Liver (tissue), 9 donors: ENCODE measurements around the gene POLR2C. TPM values are rescaled to one million over a fixed set of nuclear protein-coding genes. Genes with fewer than 3 reads are reported as not detected.

Experiments used
- DNase-seq: peaks from one replicate; pipeline ENCODE4 v3.0.0-alpha.2; 2017; ENCODE audit warnings: low spot score
- H3K27ac ChIP-seq, 2 donors: one replicate each; pipeline ENCODE4 v1.7.0; 2013; ENCODE audit warnings: inconsistent platforms in 2 of 2, low read length in 2 of 2, control low read depth in 1 of 2, low read depth in 1 of 2, mild to moderate bottlenecking in 1 of 2
- H3K27me3 ChIP-seq, 4 donors: one replicate each; pipeline versions ENCODE4 v1.6.1 to v1.7.0; 2013; ENCODE audit warnings: low read length in 3 of 4, inconsistent platforms in 1 of 4, mild to moderate bottlenecking in 1 of 4, moderate library complexity in 1 of 4; ENCODE audit not compliant: control insufficient read depth in 4 of 4, insufficient read depth in 4 of 4
- H3K36me3 ChIP-seq, 4 donors: one replicate each; pipeline versions ENCODE4 v1.6.1 to v1.7.0; 2013; ENCODE audit warnings: low read length in 3 of 4, mild to moderate bottlenecking in 3 of 4, low read depth in 1 of 4, moderate library complexity in 1 of 4; ENCODE audit not compliant: control insufficient read depth in 4 of 4, insufficient read depth in 3 of 4
- H3K4me1 ChIP-seq, 4 donors: one replicate each; pipeline versions ENCODE4 v1.6.1 to v1.7.0; 2013; ENCODE audit warnings: low read length in 3 of 4, mild to moderate bottlenecking in 3 of 4, moderate library complexity in 1 of 4; ENCODE audit not compliant: control insufficient read depth in 4 of 4, insufficient read depth in 4 of 4
- H3K4me3 ChIP-seq, 3 donors: one replicate each; pipeline versions ENCODE4 v1.6.1 to v1.7.0; 2013; ENCODE audit warnings: low read length in 3 of 3, control low read depth in 1 of 3, low read depth in 1 of 3, mild to moderate bottlenecking in 1 of 3
- H3K9ac ChIP-seq, 2 donors: one replicate each; pipeline ENCODE4 v1.7.0; 2013; ENCODE audit warnings: low read length in 2 of 2, mild to moderate bottlenecking in 2 of 2, moderate library complexity in 2 of 2, control low read depth in 1 of 2, low read depth in 1 of 2
- H3K9me3 ChIP-seq, 4 donors: one replicate each; pipeline versions ENCODE4 v1.6.1 to v1.7.0; 2013; ENCODE audit warnings: low read length in 3 of 4; ENCODE audit not compliant: control insufficient read depth in 4 of 4
- ATF3 ChIP-seq: IDR thresholded peaks from 2 replicates; pipeline ENCODE4 v1.6.1; 2016; ENCODE audit warnings: antibody characterized with exemption
- CTCF ChIP-seq: fragments of 150-350 bp; IDR thresholded peaks from 2 replicates; pipeline ENCODE4 v1.5.1; 2017; ENCODE audit warnings: improper control_type of control experiment, low read depth, low read length; ENCODE audit not compliant: missing input control
- EGR1 ChIP-seq, 2 donors: IDR thresholded peaks; 2 replicates each; pipeline ENCODE4 v1.6.1; 2016 to 2018; ENCODE audit warnings: antibody characterized with exemption in 2 of 2, low read depth in 2 of 2
- FOXA1 ChIP-seq: IDR thresholded peaks from 2 replicates; pipeline ENCODE4 v1.6.1; 2016; ENCODE audit warnings: antibody characterized with exemption
- FOXA2 ChIP-seq: IDR thresholded peaks from 2 replicates; pipeline ENCODE4 v1.6.1; 2016; ENCODE audit warnings: antibody characterized with exemption
- GABPA ChIP-seq, 2 donors: IDR thresholded peaks in 1 of 2; conservative IDR thresholded peaks in 1 of 2; 2 replicates each; pipeline ENCODE4 v1.6.1; 2016; ENCODE audit warnings: antibody characterized with exemption in 2 of 2, mild to moderate bottlenecking in 1 of 2, moderate library complexity in 1 of 2
- HNF4A ChIP-seq, 2 donors: conservative IDR thresholded peaks; 2 replicates each; pipeline ENCODE4 v1.6.1; 2016; ENCODE audit warnings: antibody characterized with exemption in 2 of 2, mild to moderate bottlenecking in 2 of 2
- HNF4G ChIP-seq: IDR thresholded peaks from 2 replicates; pipeline ENCODE4 v1.6.1; 2016; ENCODE audit warnings: antibody characterized with exemption
- JUND ChIP-seq, 2 donors: IDR thresholded peaks; 2 replicates each; pipeline ENCODE4 v1.6.1; 2016; ENCODE audit warnings: antibody characterized with exemption in 2 of 2
- MAX ChIP-seq: IDR thresholded peaks from 2 replicates; pipeline ENCODE4 v1.6.1; 2016; ENCODE audit warnings: antibody characterized with exemption
- NR2F2 ChIP-seq: IDR thresholded peaks from 2 replicates; pipeline ENCODE4 v1.6.1; 2016; ENCODE audit warnings: antibody characterized with exemption
- RAD21 ChIP-seq, 2 donors: IDR thresholded peaks; 2 replicates each; pipeline ENCODE4 v1.6.1; 2016; ENCODE audit warnings: antibody characterized with exemption in 2 of 2, mild to moderate bottlenecking in 2 of 2
- REST ChIP-seq: IDR thresholded peaks from 2 replicates; pipeline ENCODE4 v1.6.1; 2016; ENCODE audit warnings: antibody characterized with exemption, mild to moderate bottlenecking
- RXRA ChIP-seq, 2 donors: IDR thresholded peaks; 2 replicates each; pipeline ENCODE4 v1.6.1; 2017 to 2018; ENCODE audit warnings: antibody characterized with exemption in 2 of 2, mild to moderate bottlenecking in 1 of 2
- SP1 ChIP-seq: IDR thresholded peaks from 2 replicates; pipeline ENCODE4 v1.6.1; 2018; ENCODE audit warnings: antibody characterized with exemption, mild to moderate bottlenecking
- TAF1 ChIP-seq: conservative IDR thresholded peaks from 2 replicates; pipeline ENCODE4 v1.6.1; 2016; ENCODE audit warnings: antibody characterized with exemption, mild to moderate bottlenecking
- YY1 ChIP-seq: IDR thresholded peaks from 2 replicates; pipeline ENCODE4 v1.6.1; 2016; ENCODE audit warnings: antibody characterized with exemption, mild to moderate bottlenecking
- ZBTB33 ChIP-seq: IDR thresholded peaks from 2 replicates; pipeline ENCODE4 v1.6.1; 2016; ENCODE audit warnings: antibody characterized with exemption
- WGBS: extraction: QIAGEN DNeasy Blood & Tissue Kit; methylation state at CpG from one replicate; pipeline ENCODE4 v1.1.7; 2013; 5-methylcytosine and 5-hydroxymethylcytosine counted together
- polyA plus RNA-seq, 2 donors: library from polyadenylated mRNA; stranded (reverse) in 1 of 2; unstranded in 1 of 2; fragments of 200-250 nt in 1 of 2; fragments of >200 nt in 1 of 2; fragmentation: Nextera tagmentation in 1 of 2; extraction: Ambion mirVana in 1 of 2; gene quantifications; one replicate each; pipeline versions ENCODE4 v1.2.1 to v1.2.3, GENCODE V29; 2013 to 2015
- total RNA-seq, 2 donors: library from RNA; depleted of rRNA; stranded (reverse); fragments of >200 nt; gene quantifications; one replicate each; pipeline ENCODE4 v1.2.3, GENCODE V29; 2014
- donor health status: healthy.
- donor health status: healthy.
- donor health status: healthy.
- donor health status: healthy.
- donor health status: healthy.

POLR2C gene
- total and polyA plus RNA-seq, 4 donors, result 25.4 to 68.0 (median 51.3) TPM

- H3K9ac ChIP-seq, result no peak overlapping the region
- H3K27me3 ChIP-seq, result no peaks in the 10 kb centered on the region
- H3K36me3 ChIP-seq, result peaks cover 18 to 41% (median 30%) of the 10 kb centered on the region in 4 donors
- TF ChIP-seq RAD21 (IDR thresholded peaks at IDR 0.05) (no peak), REST (no peak), SP1 (no peak), ZBTB33 (no peak), TAF1 (no peak), YY1 (no peak), CTCF (no peak), GABPA (IDR thresholded peaks at IDR 0.05 in 1 of 2, conservative IDR thresholded peaks at IDR 0.05 in 1 of 2) (no peak), HNF4G (no peak), FOXA2 (no peak), FOXA1 (no peak), ATF3 (no peak), JUND (IDR thresholded peaks at IDR 0.05) (no peak), NR2F2 (no peak), MAX (no peak), RXRA (IDR thresholded peaks at IDR 0.05) (no peak), EGR1 (IDR thresholded peaks at IDR 0.05; ENCODE audit: low read depth in 2 of 2) (no peak), HNF4A (conservative IDR thresholded peaks at IDR 0.05) (no peak)
- no peak overlapping the region for H3K4me3 ChIP-seq
- H3K4me1 ChIP-seq, result no peaks in the 10 kb centered on the region
- no peaks in the 10 kb centered on the region for H3K9me3 ChIP-seq
- H3K27ac ChIP-seq, result no peak overlapping the region
- no peak for DNase-seq
- 93% methylated on average over 8 of the region's 8 CpGs for WGBS
Measured at GRCh38 chr16:57427307-57427706, 35.2 kb upstream of the POLR2C start.
